ENCODE results near the gene IMP4.

The IMP4 gene

GRCh38 chr2:130339885-130340745 lies 2.6 kb upstream of the IMP4 start:
- no peak for DNase-seq (ENCODE audit: extremely low spot score)
- CTCF ChIA-PET: interaction anchor here (1.1 to 5.0 kb wide), 5 partner anchors 7 to 158 kb away, joined by 3 to 35 read pairs (median 20); partner anchors contain the start of genes MZT2B, PTPN18 and SMPD4
- no peak for TF ChIP-seq CTCF (IDR thresholded peaks at IDR 0.05; ENCODE audit: control extremely low read depth, extremely low read depth, low read depth, missing control alignments)
- POLR2A ChIA-PET: no interaction called here

- CTCF ChIA-PET: interaction anchor here (0.7 to 5.0 kb wide), 11 partner anchors 8 to 160 kb away, joined by 3 to 35 read pairs (median 6); partner anchors contain the start of genes MZT2B, PTPN18 and SMPD4
- no peak for DNase-seq (ENCODE audit: extremely low spot score)
- POLR2A ChIA-PET: interaction anchor here (0.7 to 1.7 kb wide), 5 partner anchors 11 to 86 kb away, joined by 3 to 13 read pairs (median 3); no protein-coding TSS in a partner anchor
- no peak for TF ChIP-seq CTCF (IDR thresholded peaks at IDR 0.05; ENCODE audit: control extremely low read depth, extremely low read depth, low read depth, missing control alignments)
Measured at GRCh38 chr2:130341562-130342019, 1.1 kb upstream of the IMP4 start.

GRCh38 chr2:130342020-130342532 lies 621 bp upstream of the IMP4 start:
- POLR2A ChIA-PET: interaction anchor here (0.7 to 1.7 kb wide), 6 partner anchors 11 to 85 kb away, joined by 3 to 13 read pairs (median 3); no protein-coding TSS in a partner anchor
- no peak for TF ChIP-seq CTCF (IDR thresholded peaks at IDR 0.05; ENCODE audit: control extremely low read depth, extremely low read depth, low read depth, missing control alignments)
- peak; percentile 93 for DNase-seq (ENCODE audit: extremely low spot score)
- CTCF ChIA-PET: interaction anchor here (0.7 to 5.0 kb wide), 15 partner anchors 9 to 160 kb away, joined by 3 to 35 read pairs (median 5); partner anchors contain the start of genes MZT2B, PTPN18 and SMPD4

- no peak for TF ChIP-seq CTCF (IDR thresholded peaks at IDR 0.05; ENCODE audit: control extremely low read depth, extremely low read depth, low read depth, missing control alignments)
- no peak for DNase-seq (ENCODE audit: extremely low spot score)
- CTCF ChIA-PET: interaction anchor here (0.8 to 5.0 kb wide), 4 partner anchors 9 to 163 kb away, joined by 3 to 35 read pairs (median 12); partner anchors contain the start of gene SMPD4
- POLR2A ChIA-PET: no interaction called here
Measured at GRCh38 chr2:130344578-130344977, 1.9 kb downstream of the IMP4 start.

- CTCF ChIA-PET: interaction anchor here (0.8 to 5.0 kb wide), 3 partner anchors 18 to 164 kb away, joined by 3 to 35 read pairs (median 3); partner anchors contain the start of gene SMPD4
- DNase-seq (ENCODE audit: extremely low spot score): no peak
- TF ChIP-seq CTCF (IDR thresholded peaks at IDR 0.05; ENCODE audit: control extremely low read depth, extremely low read depth, low read depth, missing control alignments): no peak
- POLR2A ChIA-PET: no interaction called here
Measured at GRCh38 chr2:130345091-130345490, 2.4 kb downstream of the IMP4 start.

GRCh38 chr2:130345611-130346010 lies 2.9 kb downstream of the IMP4 start:
- POLR2A ChIA-PET: no interaction called here
- no peak for TF ChIP-seq CTCF (IDR thresholded peaks at IDR 0.05; ENCODE audit: control extremely low read depth, extremely low read depth, low read depth, missing control alignments)
- CTCF ChIA-PET: interaction anchor here (1.7 kb wide), 1 partner anchor 27 kb away, joined by 4 read pairs; no protein-coding TSS in a partner anchor
- DNase-seq (ENCODE audit: extremely low spot score): no peak

Measured in GM10248 (cell line).